HUES64 (cell line): ENCODE measurements around the gene USP48.

ENCODE experiments used
- H3K27ac ChIP-seq: 2 replicates; pipeline ENCODE4 v1.7.0; 2013; ENCODE audit warnings: low read depth, low read length, inconsistent platforms
- H3K27me3 ChIP-seq: 2 replicates; pipeline ENCODE4 v1.6.1; 2013; ENCODE audit warnings: mild to moderate bottlenecking, low read length; ENCODE audit not compliant: insufficient read depth
- H3K36me3 ChIP-seq: 2 replicates; pipeline ENCODE4 v1.6.1; 2013; ENCODE audit warnings: mild to moderate bottlenecking, low read length; ENCODE audit not compliant: insufficient read depth
- H3K4me1 ChIP-seq: 2 replicates; pipeline ENCODE4 v1.6.1; 2013; ENCODE audit warnings: mild to moderate bottlenecking, low read length, moderate library complexity; ENCODE audit not compliant: insufficient read depth
- H3K4me3 ChIP-seq: 2 replicates; pipeline ENCODE4 v1.5.1; 2013; ENCODE audit warnings: mild to moderate bottlenecking, low read length, moderate library complexity
- H3K9ac ChIP-seq: 2 replicates; pipeline ENCODE4 v1.6.1; 2013; ENCODE audit warnings: mild to moderate bottlenecking, low read depth, low read length
- H3K9me3 ChIP-seq: 2 replicates; pipeline ENCODE4 v1.6.1; 2013; ENCODE audit warnings: low read depth, low read length; ENCODE audit not compliant: insufficient read depth
- WGBS: fragments of 150-250, 120-280 bp; methylation state at CpG from one replicate; pipeline ENCODE4 v1.1.7; 2013; ENCODE audit warnings: missing lambda C conversion rate; 5-methylcytosine and 5-hydroxymethylcytosine counted together

USP48 gene

DNA sequence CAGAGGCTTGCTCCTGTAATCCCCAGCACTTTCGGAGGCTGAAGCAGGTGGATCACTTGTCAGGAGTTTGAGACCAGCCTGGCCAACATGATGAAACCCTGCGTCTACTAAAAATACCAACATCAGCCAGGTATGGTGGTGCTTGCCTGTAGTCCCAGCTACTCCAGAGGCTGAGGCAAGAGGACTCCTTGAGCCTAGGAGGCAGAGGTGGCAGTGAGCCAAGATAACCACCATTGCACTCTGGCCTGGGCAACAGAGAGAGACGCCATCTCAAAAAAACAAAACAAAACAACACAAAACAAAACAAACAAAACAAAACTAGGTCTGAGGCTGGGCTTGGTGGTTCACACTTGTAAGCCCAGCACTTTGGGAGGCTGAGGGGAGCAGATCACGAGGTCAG, 75.1 kb downstream of the USP48 start:
- Histone ChIP-seq H3K9ac (no peak overlapping the region), H3K27ac (no peak overlapping the region), H3K27me3 (no peaks in the 10 kb centered on the region), H3K36me3 (peaks cover 51% of the 10 kb centered on the region), H3K4me3 (no peak overlapping the region), H3K9me3 (no peaks in the 10 kb centered on the region), H3K4me1 (peaks cover 29% of the 10 kb centered on the region)
- 97% methylated on average over 4 of the region's 4 CpGs for WGBS

DNA sequence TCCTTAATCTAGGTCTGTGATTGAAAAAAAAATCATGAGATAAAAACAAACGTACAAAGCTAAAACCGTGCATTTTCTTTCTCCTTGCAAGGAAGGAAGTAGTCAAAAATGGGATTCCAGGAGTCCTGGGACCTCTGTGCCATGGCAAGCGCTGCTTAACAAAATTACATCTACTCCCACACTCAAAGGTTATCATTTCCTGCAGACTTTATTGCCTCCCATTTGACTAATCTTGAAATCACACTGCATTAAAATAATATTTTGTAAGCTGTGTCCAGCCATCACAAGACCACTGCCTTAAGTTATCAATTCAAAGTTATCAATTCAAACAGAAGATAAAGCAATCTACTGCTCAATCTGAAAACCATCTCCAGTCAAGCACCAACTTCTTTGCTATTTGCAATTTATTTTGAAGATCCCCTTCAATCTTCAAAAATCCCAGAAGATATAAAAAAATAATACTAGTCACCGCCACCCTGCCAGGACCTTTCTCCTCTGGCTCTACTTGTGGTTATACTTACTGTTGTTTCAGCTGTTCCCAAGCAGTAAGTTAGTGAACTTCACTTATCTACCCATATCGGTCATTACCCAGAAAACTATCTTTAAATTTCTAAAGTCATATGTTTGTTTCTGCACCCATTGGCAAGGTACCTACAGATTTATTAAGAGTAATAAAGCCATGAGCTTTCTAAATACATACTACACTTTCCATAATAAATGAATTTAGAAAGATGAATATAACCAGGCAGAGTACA, 75.7 kb downstream of the USP48 start:
- H3K9me3 ChIP-seq: no peaks in the 10 kb centered on the region
- H3K27ac ChIP-seq: no peak overlapping the region
- no peak overlapping the region for H3K9ac ChIP-seq
- no peak overlapping the region for H3K4me3 ChIP-seq
- no peaks in the 10 kb centered on the region for H3K27me3 ChIP-seq
- WGBS: 90% methylated on average over 5 of the region's 5 CpGs
- peaks cover 52% of the 10 kb centered on the region for H3K36me3 ChIP-seq
- peaks cover 29% of the 10 kb centered on the region for H3K4me1 ChIP-seq

DNA sequence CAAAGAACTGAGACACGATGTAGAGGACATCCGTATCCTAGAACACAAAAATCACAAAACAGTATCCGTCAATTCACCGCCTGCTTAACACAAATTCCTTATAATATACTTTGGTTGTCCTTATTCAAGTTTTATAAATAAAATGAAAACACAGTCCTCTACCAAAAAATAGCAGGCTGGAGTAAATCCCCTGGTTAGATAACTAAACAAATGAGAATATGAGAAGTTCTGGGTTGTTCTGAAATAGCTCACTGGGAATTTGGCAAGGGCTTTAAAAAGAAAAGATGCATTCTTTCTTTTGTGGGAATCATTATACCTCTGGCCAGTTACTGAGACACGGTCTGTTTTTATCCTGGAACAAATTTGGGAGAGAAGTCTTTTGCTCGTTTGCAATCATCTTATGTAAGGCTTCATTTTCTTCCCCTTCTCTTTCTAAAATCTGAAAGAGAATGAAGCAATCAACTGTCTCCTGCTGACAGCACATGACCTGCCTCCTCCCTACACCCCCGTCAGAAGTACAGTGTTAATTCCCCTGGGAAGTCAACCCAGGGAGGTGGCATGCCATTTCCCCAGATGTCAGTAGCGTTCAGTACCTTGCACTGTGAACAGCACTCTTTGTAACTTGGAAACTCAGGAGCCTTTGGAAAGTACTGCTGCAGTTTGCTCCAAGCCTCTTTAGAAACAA, 76.7 kb downstream of the USP48 start:
- 54% methylated on average over 7 of the region's 8 CpGs for WGBS
- H3K36me3 ChIP-seq: peaks cover 52% of the 10 kb centered on the region
- H3K9ac ChIP-seq: no peak overlapping the region
- H3K9me3 ChIP-seq: no peaks in the 10 kb centered on the region
- H3K27me3 ChIP-seq: no peaks in the 10 kb centered on the region
- H3K4me1 ChIP-seq: peaks cover 29% of the 10 kb centered on the region
- H3K27ac ChIP-seq: peak overlapping the region; percentile 42; the same call in 1 of the 2 replicates
- no peak overlapping the region for H3K4me3 ChIP-seq

DNA sequence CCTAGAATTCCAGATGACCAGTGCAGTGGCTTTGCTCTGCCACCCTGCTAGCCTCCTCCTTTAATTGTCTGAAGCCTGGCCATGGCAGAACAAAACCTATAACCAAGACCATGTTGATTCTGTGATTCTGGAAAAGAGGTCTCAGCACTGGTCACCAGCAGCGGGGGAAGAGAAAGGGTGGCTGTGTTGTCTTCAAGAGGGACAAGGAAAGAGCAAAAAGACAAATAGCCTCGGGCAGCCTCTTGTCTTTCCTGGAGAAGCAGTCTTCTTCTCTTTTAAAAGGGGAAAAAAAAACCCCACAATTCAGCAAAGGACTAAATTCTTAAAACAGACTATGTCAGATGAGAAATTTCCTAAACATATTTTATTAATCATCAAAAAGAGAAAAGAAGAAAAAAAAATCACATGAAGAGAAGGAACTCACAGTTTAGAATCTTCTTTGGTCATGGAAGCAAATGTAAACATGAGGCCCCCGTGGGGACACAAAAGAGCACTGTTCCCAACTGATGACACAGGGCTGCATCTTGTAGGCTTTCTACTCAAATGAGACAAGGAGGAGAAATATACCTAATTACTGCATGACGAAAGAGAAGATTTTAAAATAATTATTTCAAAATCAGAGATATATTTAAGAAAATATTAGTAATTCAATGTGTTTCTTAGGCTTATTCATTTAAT, 77.5 kb downstream of the USP48 start:
- peak overlapping the region; percentile 53; the same call in 1 of the 2 replicates for H3K27ac ChIP-seq
- peaks cover 55% of the 10 kb centered on the region for H3K36me3 ChIP-seq
- 43% methylated on average over 3 of the region's 4 CpGs for WGBS
- no peak overlapping the region for H3K9ac ChIP-seq
- no peaks in the 10 kb centered on the region for H3K27me3 ChIP-seq
- peaks cover 29% of the 10 kb centered on the region for H3K4me1 ChIP-seq
- H3K4me3 ChIP-seq: no peak overlapping the region
- H3K9me3 ChIP-seq: no peaks in the 10 kb centered on the region

DNA sequence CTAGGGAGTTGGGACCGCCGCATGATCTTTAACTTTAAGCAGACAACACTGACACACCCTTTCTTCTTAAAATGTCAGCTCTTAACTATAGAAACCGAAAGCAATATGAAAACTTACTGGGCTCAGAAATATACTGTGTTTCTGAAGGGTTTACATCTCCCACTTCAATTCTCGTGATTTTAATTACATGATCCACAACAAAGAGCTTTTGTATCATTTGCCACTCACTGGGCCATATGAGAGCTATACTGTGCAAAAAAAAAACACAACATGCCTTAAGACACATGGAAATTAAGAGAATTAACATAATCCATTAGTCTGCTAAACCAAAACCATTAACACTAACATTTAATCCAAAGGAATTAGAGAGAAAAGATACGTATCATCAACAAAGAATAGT, 78.8 kb downstream of the USP48 start:
- 96% methylated on average over 5 of the region's 5 CpGs for WGBS
- peaks cover 29% of the 10 kb centered on the region for H3K4me1 ChIP-seq
- no peak overlapping the region for H3K4me3 ChIP-seq
- no peak overlapping the region for H3K27ac ChIP-seq
- no peak overlapping the region for H3K9ac ChIP-seq
- peaks cover 56% of the 10 kb centered on the region for H3K36me3 ChIP-seq
- H3K27me3 ChIP-seq: no peaks in the 10 kb centered on the region
- no peaks in the 10 kb centered on the region for H3K9me3 ChIP-seq

DNA sequence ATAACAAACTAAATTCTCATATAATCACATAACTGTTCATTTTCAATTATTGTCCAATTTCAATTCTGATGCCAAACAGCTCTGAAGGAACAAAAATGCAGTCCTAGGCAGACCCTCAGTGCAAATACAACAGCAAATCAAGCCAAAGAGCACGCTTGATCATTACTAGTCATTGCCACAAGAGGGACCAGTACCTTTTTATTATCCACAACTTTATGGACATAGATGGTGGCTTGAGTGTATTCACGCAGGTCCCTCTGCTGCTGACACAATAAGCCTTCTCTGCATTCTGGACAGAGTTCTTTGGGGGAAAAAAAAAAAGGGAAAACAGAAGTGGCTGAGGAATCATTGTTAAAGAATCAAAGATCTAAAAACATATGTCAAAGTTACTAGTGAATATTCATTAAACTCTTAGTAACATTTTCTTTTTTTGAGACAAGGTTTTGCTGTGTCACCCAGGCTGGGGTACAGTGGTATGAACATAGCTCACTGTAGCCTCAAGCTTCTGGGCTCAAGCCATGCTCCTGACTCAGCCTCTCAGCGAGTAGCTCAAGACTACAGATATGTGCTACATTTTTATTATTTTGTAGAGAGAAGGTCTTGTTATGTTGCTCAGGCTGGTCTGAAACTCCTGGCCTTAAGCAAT, 79.5 kb downstream of the USP48 start:
- Histone ChIP-seq H3K36me3 (peaks cover 62% of the 10 kb centered on the region), H3K4me3 (no peak overlapping the region), H3K4me1 (peaks cover 29% of the 10 kb centered on the region), H3K27me3 (no peaks in the 10 kb centered on the region), H3K9ac (no peak overlapping the region), H3K27ac (no peak overlapping the region), H3K9me3 (no peaks in the 10 kb centered on the region)
- WGBS: 97% methylated on average over 3 of the region's 3 CpGs

DNA sequence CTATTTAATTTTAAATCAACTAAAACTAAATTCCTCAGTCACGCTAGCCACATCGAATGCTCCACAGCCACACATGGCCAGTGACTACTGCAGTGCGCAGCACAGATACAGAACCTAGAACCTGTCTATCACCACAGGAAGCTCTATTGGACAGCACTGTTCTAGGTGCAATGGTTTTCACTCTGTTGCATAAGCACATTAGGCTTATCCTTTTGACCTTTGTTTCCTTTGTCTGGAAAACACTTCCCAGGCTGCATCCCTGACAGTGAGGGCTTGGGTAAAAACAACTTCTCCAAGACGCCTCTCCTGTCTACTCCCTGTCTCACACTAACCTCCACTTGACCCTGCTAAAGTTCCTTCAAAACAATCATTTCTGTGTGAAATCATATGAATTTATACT, 80.2 kb downstream of the USP48 start:
- Histone ChIP-seq H3K4me3 (no peak overlapping the region), H3K4me1 (peaks cover 29% of the 10 kb centered on the region), H3K27ac (no peak overlapping the region), H3K36me3 (peaks cover 68% of the 10 kb centered on the region), H3K9ac (no peak overlapping the region), H3K27me3 (no peaks in the 10 kb centered on the region), H3K9me3 (no peaks in the 10 kb centered on the region)
- WGBS: 96% methylated on average over 4 of the region's 4 CpGs

DNA sequence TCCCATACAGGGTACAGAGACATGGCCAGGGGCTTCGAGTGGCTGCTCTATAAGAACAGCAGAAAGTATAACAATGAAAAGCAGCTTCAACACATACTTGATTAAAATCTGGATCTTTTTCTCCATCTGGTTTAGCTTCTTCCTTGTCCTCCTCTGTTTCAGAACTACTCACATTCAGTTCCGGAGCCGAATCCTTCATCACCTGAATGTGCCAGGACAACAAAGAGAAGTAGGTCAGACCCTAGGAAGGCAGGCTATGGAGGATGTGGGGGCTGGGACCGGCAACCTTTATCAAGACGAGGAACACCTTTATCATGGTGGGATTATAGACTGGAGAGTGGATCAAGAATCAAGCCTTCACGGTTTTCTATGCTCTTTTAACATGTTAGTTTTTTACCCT, 81.5 kb downstream of the USP48 start:
- WGBS: 92% methylated on average over 6 of the region's 6 CpGs
- H3K9ac ChIP-seq: no peak overlapping the region
- no peaks in the 10 kb centered on the region for H3K9me3 ChIP-seq
- H3K36me3 ChIP-seq: peaks cover 70% of the 10 kb centered on the region
- no peaks in the 10 kb centered on the region for H3K27me3 ChIP-seq
- no peak overlapping the region for H3K4me3 ChIP-seq
- peaks cover 16% of the 10 kb centered on the region for H3K4me1 ChIP-seq
- H3K27ac ChIP-seq: no peak overlapping the region

DNA sequence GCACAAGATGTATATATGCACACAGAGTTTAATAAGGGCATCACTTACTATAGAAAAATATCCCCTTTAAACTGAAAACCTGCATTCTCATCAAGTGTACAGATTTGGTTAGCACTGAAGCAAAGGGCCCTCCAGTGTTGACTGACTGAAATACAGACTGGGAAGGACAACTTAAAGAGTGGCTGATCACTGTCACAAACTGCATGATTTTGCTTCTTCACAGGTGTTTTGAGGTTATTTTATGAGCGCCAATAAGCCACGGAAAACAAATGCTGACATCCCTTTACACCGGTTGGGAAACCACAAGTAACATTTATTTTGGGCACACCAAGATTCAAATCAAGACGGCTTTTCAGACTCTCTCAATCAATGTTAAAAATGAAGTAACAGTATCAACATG, 82.9 kb downstream of the USP48 start:
- peaks cover 75% of the 10 kb centered on the region for H3K36me3 ChIP-seq
- H3K4me3 ChIP-seq: no peak overlapping the region
- H3K9ac ChIP-seq: no peak overlapping the region
- H3K4me1 ChIP-seq: peaks cover 3% of the 10 kb centered on the region; the same call in 1 of the 2 replicates
- WGBS: 95% methylated on average over 4 of the region's 4 CpGs
- H3K9me3 ChIP-seq: no peaks in the 10 kb centered on the region
- H3K27me3 ChIP-seq: no peaks in the 10 kb centered on the region
- no peak overlapping the region for H3K27ac ChIP-seq

DNA sequence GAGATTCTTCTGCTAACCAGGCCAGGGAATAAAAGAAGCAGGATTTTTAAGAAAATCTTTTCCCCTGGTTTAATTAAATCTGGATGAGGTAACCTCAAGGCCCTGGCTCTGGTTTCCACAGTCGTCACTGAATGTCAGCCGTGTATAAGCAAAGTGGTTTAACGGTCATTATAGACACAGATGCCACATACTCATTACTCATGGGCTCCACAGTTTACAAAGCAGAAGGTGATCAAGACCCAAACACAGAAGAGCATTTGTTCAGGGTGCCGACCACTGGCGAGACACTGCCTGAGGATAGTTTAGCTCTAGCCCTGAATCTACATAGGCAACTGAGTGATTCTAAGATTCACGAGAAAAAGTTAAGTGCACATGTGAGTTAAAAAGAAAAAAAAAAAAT, 86.0 kb downstream of the USP48 start:
- Histone ChIP-seq H3K4me3 (no peak overlapping the region), H3K4me1 (no peaks in the 10 kb centered on the region), H3K9ac (no peak overlapping the region), H3K9me3 (no peaks in the 10 kb centered on the region), H3K36me3 (peaks cover 71% of the 10 kb centered on the region), H3K27ac (no peak overlapping the region), H3K27me3 (no peaks in the 10 kb centered on the region)
- 94% methylated on average over 6 of the region's 6 CpGs for WGBS

DNA sequence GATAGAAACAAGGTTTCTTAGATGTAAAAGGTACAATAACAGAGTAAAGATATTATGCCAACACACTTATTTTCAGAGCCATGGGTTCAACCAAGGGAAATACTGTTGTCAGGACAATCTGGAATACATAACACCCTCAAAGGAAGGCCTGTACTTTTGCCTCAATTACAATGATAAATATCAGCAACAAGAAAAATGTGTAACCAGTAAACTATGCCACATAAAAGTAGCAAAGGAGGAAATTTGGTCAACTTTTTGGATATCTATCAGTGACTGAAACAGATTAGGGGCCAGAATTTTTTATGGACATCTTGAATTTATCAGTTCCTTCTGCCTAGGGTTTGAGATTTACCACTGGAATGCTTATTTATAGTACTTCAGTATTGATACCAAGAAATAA, 89.2 kb downstream of the USP48 start:
- Histone ChIP-seq H3K27me3 (no peaks in the 10 kb centered on the region), H3K9me3 (no peaks in the 10 kb centered on the region), H3K4me1 (no peaks in the 10 kb centered on the region), H3K9ac (no peak overlapping the region), H3K36me3 (peaks cover 72% of the 10 kb centered on the region), H3K27ac (no peak overlapping the region), H3K4me3 (no peak overlapping the region)
